Kasumi-1 (cell line): Measurements from ENCODE around the gene FCSK.
A peak's percentile ranks its signal among the peaks of the same experiment; 100 is the strongest.
"Not testable (repeated sequence)": the region's sequence is repeated elsewhere in the genome, so short reads cannot be mapped to it uniquely, and the experiment has no call there.

Experiments used
- DNase-seq, 2 experiments: peaks; one replicate each; lab custom pipeline; 2025; lab: John Stamatoyannopoulos, UW

FCSK gene

GRCh38 chr16:70524399-70524825 is 70.0 kb downstream of the FCSK start:
- DNase-seq, result not testable (repeated sequence)

GRCh38 chr16:70526403-70526802 is 72.0 kb downstream of the FCSK start:
- no peak for DNase-seq

- DNase-seq, result no peak
These were observed 73.1 kb downstream of the FCSK start for GRCh38 chr16:70527315-70527996.

- DNase-seq, result peak; percentile 61 to 67
These were observed 74.8 kb downstream of the FCSK start for GRCh38 chr16:70529051-70529777.
